ENCODE results near the gene LIPM.

DNA sequence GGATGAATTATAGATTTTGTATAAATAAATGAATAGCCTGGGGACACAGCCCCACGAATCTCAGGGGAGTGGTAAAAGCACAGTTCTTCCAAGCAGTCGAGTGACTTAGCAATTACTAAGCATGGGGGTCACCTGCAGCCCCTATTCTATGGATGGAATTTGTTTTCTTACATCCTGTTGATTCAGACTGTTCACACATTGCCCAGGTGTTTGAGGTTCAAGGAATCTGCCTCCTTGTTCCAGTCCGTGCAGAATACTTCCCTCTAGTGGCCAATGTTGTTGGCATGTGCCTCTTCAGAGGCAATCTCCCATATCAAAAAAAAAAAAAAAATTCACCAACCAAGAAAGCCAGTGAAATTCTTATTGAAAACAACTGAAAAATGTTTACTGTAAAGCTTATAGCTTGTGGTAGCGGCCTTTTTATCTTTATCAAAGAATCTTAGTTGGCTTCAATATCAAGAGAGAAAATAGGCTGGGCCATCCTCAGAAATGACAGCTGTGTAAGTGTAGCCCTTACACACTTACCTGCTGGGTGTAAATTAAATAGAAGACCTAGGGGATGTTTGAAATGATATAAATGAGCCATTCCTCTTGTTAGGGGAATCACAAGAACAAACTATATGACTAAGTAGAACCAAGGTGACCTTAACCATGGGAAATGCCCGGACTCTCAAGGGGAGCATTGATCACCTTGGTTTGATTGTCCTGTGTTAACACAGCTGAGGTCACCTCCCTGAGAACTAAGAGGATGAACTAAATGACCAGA is 7.8 kb downstream of the LIPM start:
- TF ChIP-seq, protein P1, sequence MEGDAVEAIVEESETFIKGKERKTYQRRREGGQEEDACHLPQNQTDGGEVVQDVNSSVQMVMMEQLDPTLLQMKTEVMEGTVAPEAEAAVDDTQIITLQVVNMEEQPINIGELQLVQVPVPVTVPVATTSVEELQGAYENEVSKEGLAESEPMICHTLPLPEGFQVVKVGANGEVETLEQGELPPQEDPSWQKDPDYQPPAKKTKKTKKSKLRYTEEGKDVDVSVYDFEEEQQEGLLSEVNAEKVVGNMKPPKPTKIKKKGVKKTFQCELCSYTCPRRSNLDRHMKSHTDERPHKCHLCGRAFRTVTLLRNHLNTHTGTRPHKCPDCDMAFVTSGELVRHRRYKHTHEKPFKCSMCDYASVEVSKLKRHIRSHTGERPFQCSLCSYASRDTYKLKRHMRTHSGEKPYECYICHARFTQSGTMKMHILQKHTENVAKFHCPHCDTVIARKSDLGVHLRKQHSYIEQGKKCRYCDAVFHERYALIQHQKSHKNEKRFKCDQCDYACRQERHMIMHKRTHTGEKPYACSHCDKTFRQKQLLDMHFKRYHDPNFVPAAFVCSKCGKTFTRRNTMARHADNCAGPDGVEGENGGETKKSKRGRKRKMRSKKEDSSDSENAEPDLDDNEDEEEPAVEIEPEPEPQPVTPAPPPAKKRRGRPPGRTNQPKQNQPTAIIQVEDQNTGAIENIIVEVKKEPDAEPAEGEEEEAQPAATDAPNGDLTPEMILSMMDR (IDR thresholded peaks at IDR 0.05 in 8 of 11, conservative IDR thresholded peaks at IDR 0.05 in 3 of 11): peak in 10 of 11 experiments; percentile 27 to 79 (median 66)
- no peak for TF ChIP-seq POLR2AphosphoS5 (IDR thresholded peaks at IDR 0.05)
